Activated T-cell treated with anti-CD3 and anti-CD28 coated beads, Interleukin-2, amount 50 U/mL, for 4 hours (primary cell): ENCODE measurements around the gene WSCD2. TPM values are rescaled to one million over a fixed set of nuclear protein-coding genes. Genes with fewer than 3 reads are reported as not detected.

Experiments
- ATAC-seq, 2 donors: fragments of 200-7000 bp; cut with Tn5 transposase; one replicate each; pipeline ENCODE4 v1.10.0; 2021
- DNase-seq: peaks from one replicate; pipeline ENCODE4 v3.0.0-alpha.2; 2020
- H3K27me3 Mint-ChIP-seq: one replicate; pipeline ENCODE4 v1.8.0; 2021; ENCODE audit warnings: low read depth, mixed read lengths
- H3K36me3 Mint-ChIP-seq: one replicate; pipeline ENCODE4 v1.8.0; 2022; ENCODE audit warnings: mixed read lengths; ENCODE audit not compliant: insufficient read depth
- H3K4me1 Mint-ChIP-seq: one replicate; pipeline ENCODE4 v1.8.0; 2021; ENCODE audit warnings: low read depth, mixed read lengths
- H3K4me3 Mint-ChIP-seq: one replicate; pipeline ENCODE4 v1.8.0; 2021; ENCODE audit warnings: mild to moderate bottlenecking, moderate library complexity, mixed read lengths
- H3K9me3 Mint-ChIP-seq: one replicate; pipeline ENCODE4 v1.8.0; 2021; ENCODE audit warnings: mixed read lengths
- total RNA-seq, 3 donors: library from RNA; stranded (reverse); gene quantifications; one replicate each; pipeline ENCODE4 v1.2.1, GENCODE V29; 2021

The WSCD2 gene
- total RNA-seq, 3 donors from 2014 or later = not detected

DNA sequence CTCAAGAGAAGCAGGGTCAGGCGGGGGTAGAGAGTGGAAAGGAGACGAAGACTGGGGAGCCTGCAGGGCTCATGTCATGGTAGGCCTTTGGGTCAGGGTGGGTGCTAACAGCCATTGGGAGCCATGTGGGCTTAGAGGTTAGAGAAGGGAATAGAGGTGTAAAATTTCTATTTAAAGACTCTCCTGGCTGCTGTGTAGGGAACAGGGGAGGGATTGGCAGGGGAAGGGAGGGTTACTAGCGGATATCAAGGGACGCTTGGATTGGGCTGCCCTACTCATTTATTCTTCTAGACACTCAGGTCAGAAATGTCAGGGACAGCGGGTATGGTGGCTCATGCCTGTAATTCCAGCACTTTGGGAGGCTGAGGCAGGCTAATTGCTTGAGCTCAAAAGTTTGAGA is 18.2 kb downstream of the WSCD2 start:
- Mint-ChIP-seq H3K36me3 (no peaks in the 10 kb centered on the region), H3K27me3 (peaks cover 13% of the 10 kb centered on the region), H3K4me3 (no peak overlapping the region), H3K9me3 (no peaks in the 10 kb centered on the region), H3K4me1 (no peaks in the 10 kb centered on the region)
- DNase-seq (no peak), ATAC-seq (no peak)

DNA sequence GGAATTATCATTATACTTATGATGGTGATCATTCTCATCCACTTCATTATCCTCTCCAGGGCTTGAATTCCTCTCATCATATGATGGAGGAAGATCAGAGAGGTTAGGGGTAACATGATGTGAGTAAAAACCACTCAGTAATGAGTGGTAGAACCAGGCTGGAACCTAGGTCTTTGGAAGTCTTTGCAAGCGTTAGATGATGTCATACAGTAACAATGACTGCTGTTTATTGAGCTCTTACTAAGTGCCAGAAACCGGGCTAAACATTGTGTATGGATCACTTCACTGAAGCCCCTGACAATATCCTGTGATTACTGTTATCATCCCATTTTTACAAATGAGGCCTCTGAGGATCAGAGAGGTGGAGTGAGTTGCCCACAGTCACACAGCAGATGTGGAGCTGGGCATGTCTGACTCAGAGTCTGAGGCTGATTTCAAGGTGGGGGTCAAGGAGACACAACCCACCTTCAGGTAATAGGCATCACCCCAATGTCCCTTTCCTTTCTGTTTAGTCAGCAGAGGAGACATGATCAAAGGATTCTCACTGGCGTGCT is 19.5 kb downstream of the WSCD2 start:
- ATAC-seq = no peak
- no peaks in the 10 kb centered on the region for H3K4me1 Mint-ChIP-seq
- no peak for DNase-seq
- H3K4me3 Mint-ChIP-seq = no peak overlapping the region
- peaks cover 13% of the 10 kb centered on the region for H3K27me3 Mint-ChIP-seq
- H3K36me3 Mint-ChIP-seq = no peaks in the 10 kb centered on the region
- H3K9me3 Mint-ChIP-seq = no peaks in the 10 kb centered on the region

DNA sequence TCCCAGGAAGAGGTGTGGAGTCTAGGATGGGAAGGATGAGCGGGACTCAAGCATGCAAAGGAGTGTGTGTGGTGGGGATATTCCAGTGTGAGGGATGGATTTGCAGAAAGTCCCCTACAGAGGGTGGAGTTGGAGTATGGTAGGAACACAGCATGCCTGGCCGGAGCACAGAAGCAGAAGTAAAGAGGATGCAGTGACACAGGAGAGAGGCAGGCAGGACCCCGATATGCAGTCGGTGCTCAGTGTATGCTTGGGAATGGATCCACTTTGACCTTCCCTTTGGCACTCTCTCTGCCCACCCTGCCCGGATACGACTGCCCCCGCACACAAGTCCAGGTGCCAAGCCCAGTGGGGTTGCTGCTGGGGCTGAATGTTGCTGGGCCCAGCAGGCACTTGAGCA is 21.3 kb downstream of the WSCD2 start:
- Mint-ChIP-seq H3K4me1 (no peaks in the 10 kb centered on the region), H3K36me3 (no peaks in the 10 kb centered on the region), H3K4me3 (no peak overlapping the region), H3K9me3 (no peaks in the 10 kb centered on the region), H3K27me3 (peaks cover 13% of the 10 kb centered on the region)
- ATAC-seq (no peak), DNase-seq (no peak)

DNA sequence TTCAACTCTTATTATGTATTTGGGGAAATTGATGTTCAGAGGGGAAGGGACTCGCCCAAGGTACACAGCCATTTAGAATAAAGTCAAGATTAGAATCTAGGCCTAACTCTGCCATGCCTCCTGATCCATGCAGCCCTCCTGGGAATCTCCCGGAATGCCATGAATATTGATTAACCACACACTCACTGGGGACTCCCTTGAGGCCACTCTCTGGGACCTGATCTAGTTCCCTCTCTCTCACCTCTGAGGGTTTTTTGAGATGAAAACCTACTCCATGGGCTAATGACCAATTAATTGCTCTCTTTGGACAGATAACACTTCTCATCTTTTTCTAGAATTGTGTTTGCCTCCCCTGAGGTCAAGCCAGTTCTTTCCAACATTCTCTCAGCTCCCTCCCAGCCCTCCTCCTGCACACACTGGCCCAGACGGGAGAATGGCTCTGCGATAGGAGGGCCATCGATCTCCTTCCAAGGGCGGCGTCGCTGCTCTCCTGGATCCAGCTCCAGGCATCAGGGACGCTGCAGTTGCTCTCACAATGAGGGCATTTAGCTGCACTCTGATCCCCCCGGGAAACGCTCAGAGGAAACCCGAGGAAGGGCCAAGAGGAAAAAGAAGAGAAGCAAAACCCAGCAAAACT is 22.6 kb downstream of the WSCD2 start:
- no peak for ATAC-seq
- H3K4me1 Mint-ChIP-seq = no peaks in the 10 kb centered on the region
- H3K9me3 Mint-ChIP-seq = no peaks in the 10 kb centered on the region
- H3K27me3 Mint-ChIP-seq = peaks cover 13% of the 10 kb centered on the region
- no peak for DNase-seq
- H3K4me3 Mint-ChIP-seq = no peak overlapping the region
- no peaks in the 10 kb centered on the region for H3K36me3 Mint-ChIP-seq

DNA sequence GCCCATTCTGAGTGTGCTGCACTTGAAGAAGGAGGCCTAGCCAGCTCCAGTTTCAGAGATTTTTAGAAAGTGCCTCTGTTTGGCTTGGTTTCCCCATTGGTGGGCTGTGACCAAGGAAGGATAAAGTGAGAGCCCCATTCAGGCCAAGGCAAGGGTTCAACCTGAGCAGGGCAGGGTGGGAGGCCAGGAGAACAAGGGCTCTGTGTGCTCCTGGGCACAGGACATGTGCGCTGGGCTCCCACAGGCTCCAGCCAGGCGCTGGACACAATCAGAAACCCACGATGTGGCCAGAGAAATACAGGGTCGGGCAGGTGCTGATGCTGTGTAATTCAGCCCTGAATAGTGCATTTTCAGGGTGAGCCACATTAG is 23.1 kb downstream of the WSCD2 start:
- Mint-ChIP-seq H3K36me3 (no peaks in the 10 kb centered on the region), H3K4me3 (no peak overlapping the region), H3K9me3 (no peaks in the 10 kb centered on the region), H3K27me3 (peaks cover 18% of the 10 kb centered on the region), H3K4me1 (no peaks in the 10 kb centered on the region)
- DNase-seq (no peak), ATAC-seq (no peak)

DNA sequence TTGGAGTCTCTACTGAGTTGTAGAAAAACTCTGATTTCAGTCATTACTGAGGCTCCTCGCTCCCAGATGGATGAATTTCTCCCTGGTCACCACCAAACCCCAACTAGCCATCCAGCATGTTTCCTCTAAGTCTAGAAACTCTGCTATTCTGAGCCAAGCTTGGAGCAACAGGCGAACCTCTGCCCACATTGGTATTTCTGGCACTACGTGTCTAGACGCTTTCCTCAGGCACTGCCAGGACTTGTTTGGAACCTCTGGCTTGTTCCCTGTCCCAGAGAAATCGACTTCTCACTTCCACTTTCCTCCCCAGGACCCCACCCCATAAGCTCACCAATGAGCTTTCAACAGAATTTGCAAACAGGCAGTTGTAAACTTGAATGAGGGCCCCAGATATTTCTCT is 27.6 kb downstream of the WSCD2 start:
- no peak overlapping the region for H3K4me3 Mint-ChIP-seq
- ATAC-seq (no peak), DNase-seq (no peak)
- no peaks in the 10 kb centered on the region for H3K4me1 Mint-ChIP-seq
- H3K9me3 Mint-ChIP-seq = no peaks in the 10 kb centered on the region
- peaks cover 13% of the 10 kb centered on the region for H3K27me3 Mint-ChIP-seq
- no peaks in the 10 kb centered on the region for H3K36me3 Mint-ChIP-seq

DNA sequence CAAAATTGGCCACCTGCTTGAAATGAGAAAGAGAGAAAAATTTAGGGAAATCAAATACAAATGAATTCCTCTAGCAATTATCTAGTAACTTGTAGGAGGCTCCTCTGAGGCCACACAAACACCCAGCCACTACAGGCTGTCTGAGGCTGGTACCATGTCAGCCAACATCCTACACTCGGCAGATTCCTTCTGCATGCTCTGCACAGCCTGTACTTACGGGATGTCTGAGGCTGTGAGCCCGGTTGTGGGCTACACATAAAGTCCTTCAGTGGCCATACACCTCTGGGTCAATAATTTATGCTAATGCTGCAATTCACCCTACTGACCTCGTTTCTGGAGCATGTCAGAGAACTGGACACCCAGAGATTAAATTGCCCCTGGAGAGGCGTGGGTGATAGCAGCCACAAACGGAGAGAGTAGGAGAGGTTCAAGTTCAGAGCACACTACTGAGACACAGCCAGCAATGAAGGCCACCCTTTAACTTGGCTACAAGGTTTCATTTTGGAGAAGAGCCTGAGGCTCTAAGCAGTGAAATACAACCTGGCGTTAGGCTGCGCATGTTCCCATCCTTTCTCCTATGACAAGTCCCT is 28.9 kb downstream of the WSCD2 start:
- no peaks in the 10 kb centered on the region for H3K9me3 Mint-ChIP-seq
- no peaks in the 10 kb centered on the region for H3K36me3 Mint-ChIP-seq

DNA sequence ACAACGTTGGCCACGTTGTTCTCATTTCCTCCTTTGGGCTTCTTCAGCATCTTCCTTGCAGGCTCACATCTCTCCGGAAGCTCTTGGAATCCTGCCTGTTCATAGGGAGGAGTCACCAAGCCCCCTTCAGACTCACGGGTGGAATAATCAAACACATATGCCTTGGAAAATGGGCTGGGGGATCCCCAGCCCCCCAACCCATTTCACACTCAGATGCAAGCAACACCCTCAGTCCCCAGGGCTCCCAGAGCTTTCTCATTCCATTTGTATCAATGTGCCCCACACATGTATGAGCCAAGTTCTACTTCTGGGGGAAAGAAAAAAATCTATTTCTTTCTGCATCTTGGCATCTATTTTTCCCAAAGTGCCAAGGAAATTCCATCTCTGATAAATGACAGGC is 33.1 kb downstream of the WSCD2 start:
- peaks cover 5% of the 10 kb centered on the region for H3K27me3 Mint-ChIP-seq
- H3K9me3 Mint-ChIP-seq = no peaks in the 10 kb centered on the region
- no peaks in the 10 kb centered on the region for H3K36me3 Mint-ChIP-seq
- H3K4me3 Mint-ChIP-seq = no peak overlapping the region
- H3K4me1 Mint-ChIP-seq = no peaks in the 10 kb centered on the region
- DNase-seq (no peak), ATAC-seq (no peak)

More for the DNA sequence above, 28.9 kb downstream of the WSCD2 start:
- ATAC-seq (no peak), DNase-seq (no peak)
- no peak overlapping the region for H3K4me3 Mint-ChIP-seq
- peaks cover 10% of the 10 kb centered on the region for H3K27me3 Mint-ChIP-seq
- no peaks in the 10 kb centered on the region for H3K4me1 Mint-ChIP-seq

DNA sequence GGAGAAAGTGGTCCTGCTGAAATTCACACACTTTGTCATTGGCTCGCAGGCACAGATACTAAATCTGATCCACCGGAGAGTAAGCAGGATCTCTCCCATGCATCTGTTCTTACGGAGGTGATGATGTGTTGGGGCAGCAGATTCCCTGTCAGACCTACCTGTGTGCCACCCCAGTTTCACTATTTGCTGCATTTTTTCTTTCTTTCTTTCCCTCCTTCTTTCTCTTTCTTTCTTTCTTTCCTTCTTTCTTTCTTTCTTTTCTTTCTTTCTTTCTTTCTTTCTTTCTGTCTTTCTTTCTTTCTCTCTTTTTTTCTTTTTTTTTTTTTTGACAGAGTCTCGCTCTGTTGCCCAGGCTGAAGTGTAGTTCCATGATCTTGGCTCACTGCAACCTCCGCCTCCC is 37.4 kb downstream of the WSCD2 start:
- ATAC-seq = no peak
- peaks cover 22% of the 10 kb centered on the region for H3K27me3 Mint-ChIP-seq
- no peaks in the 10 kb centered on the region for H3K4me1 Mint-ChIP-seq
- no peak for DNase-seq
- H3K36me3 Mint-ChIP-seq = no peaks in the 10 kb centered on the region
- H3K9me3 Mint-ChIP-seq = no peaks in the 10 kb centered on the region
- no peak overlapping the region for H3K4me3 Mint-ChIP-seq

DNA sequence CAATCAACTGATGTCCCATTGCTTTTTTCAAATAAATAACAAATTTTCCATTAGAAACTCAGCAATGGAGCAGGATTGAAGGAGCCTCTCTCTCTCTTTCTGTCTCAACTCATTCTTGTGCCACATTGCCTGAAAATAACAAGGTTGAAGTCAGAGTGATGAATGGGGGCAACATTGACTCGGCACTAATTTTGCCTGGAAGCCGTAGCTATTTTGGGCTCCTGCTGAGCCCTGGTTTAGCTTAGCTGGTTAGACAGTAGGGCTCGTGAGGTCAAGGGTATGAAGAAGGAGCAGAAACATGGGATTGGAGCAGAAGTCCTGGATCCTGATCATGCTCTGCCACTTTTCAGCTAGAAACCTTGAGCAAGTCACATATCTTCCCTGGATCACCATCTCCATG is 38.9 kb downstream of the WSCD2 start:
- DNase-seq = no peak
- no peak for ATAC-seq
- no peaks in the 10 kb centered on the region for H3K36me3 Mint-ChIP-seq
- no peaks in the 10 kb centered on the region for H3K9me3 Mint-ChIP-seq
- H3K4me3 Mint-ChIP-seq = no peak overlapping the region
- H3K4me1 Mint-ChIP-seq = no peaks in the 10 kb centered on the region
- peaks cover 22% of the 10 kb centered on the region for H3K27me3 Mint-ChIP-seq

DNA sequence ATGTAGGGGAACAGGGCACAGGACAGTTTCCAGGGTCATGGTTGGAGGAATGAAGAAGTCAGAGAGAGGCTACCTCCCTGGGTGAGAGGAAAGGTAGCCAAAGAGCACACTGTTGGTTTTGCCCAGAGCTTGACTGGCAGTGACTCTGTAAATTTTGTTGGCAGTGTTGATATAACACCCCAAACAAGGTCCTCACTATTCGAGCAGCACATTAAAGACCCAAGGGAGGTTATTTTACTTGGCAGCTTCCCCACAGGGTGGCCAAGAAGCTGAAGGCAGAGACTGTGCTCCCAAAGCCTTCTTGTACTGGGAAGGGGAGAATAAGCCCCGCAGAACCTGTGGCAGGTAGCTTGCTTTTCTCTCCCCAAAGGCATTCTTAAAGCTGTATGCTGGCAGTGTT is 40.6 kb downstream of the WSCD2 start:
- ATAC-seq (no peak), DNase-seq (no peak)
- H3K4me3 Mint-ChIP-seq = no peak overlapping the region
- H3K36me3 Mint-ChIP-seq = no peaks in the 10 kb centered on the region
- no peaks in the 10 kb centered on the region for H3K9me3 Mint-ChIP-seq
- H3K27me3 Mint-ChIP-seq = peaks cover 22% of the 10 kb centered on the region
- no peaks in the 10 kb centered on the region for H3K4me1 Mint-ChIP-seq

DNA sequence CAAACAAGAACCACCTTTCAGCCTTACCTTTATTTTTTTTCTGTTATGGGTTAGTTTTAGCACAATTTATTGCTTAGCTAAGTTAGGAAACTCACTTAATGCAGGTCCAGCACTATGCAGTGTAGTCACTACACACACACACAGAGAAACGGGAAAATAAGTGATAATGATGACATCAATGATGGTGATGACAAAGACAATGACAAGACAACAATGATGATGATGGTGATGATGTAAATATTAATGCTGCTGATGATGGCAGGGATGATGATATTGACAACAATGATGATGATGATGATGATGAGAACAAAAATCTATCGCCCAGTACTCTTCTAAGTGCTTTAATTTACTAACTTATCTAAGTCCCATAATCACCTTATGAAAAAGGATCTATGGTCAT is 41.1 kb downstream of the WSCD2 start:
- Mint-ChIP-seq H3K27me3 (peaks cover 22% of the 10 kb centered on the region), H3K4me1 (no peaks in the 10 kb centered on the region), H3K9me3 (no peaks in the 10 kb centered on the region), H3K36me3 (no peaks in the 10 kb centered on the region), H3K4me3 (no peak overlapping the region)
- no peak for ATAC-seq
- DNase-seq = no peak

DNA sequence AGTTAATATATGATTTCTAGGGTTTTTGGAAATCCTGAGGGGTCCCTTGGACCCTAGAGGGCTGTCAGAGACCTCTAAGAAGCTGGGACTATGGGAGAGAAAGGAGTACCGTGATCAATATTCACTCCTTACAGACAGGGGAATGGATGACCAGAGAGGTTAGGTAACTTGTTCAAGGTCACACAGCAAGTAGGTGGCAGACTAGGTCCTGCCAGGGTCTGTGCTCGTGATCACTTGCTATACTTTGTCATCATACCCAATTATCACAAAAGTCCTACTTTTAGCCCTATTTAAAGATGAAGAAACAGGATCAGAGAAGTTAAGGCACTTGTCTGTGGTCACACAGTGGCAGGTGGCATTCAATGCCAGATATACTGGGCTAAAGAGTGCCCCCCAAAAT is 42.9 kb downstream of the WSCD2 start:
- ATAC-seq (no peak), DNase-seq (no peak)
- no peaks in the 10 kb centered on the region for H3K9me3 Mint-ChIP-seq
- H3K4me3 Mint-ChIP-seq = no peak overlapping the region
- H3K4me1 Mint-ChIP-seq = no peaks in the 10 kb centered on the region
- peaks cover 22% of the 10 kb centered on the region for H3K27me3 Mint-ChIP-seq
- H3K36me3 Mint-ChIP-seq = no peaks in the 10 kb centered on the region

DNA sequence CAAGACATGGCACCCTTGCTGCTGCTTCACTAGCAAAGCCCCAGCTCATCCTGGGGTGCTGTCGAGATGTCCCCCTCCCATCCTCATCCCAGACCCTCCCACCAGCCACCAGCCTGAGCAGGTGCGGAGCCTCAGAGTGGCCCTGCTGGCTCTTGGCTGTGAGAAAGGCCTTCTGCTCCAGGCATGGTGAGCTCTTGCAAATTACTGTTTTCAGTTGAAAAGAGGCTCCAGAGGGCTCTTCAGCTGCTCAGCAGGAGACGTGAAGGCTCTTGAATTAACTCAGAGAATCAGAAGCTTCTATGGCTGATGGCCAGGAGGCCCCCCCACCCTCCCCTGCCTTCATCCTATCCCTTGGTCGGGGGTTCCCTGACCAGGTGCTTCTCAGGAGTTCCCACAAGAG is 44.1 kb downstream of the WSCD2 start:
- no peak for DNase-seq
- no peaks in the 10 kb centered on the region for H3K36me3 Mint-ChIP-seq
- no peak overlapping the region for H3K4me3 Mint-ChIP-seq
- no peak for ATAC-seq
- H3K27me3 Mint-ChIP-seq = peaks cover 19% of the 10 kb centered on the region
- H3K4me1 Mint-ChIP-seq = no peaks in the 10 kb centered on the region
- no peaks in the 10 kb centered on the region for H3K9me3 Mint-ChIP-seq

DNA sequence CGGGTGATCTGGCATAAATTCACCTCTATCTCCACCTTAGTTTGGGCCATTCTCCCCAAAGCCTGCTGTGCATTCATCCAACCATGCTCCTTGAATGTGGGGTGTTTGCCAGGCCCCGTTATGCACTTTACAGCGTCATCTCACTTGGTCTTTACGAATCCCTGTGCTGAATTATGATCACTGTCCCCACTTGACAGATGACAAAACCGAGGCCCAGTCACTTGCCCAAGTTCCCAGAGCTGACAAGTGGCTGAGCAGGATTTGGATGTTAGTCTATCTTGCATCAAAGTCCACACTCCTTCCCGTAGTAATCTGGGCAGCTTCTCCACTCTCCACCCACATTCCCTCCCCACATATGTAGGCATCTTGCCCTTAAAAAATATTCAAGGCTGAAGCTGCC is 44.8 kb downstream of the WSCD2 start:
- Mint-ChIP-seq H3K4me1 (no peaks in the 10 kb centered on the region), H3K27me3 (peaks cover 14% of the 10 kb centered on the region), H3K36me3 (no peaks in the 10 kb centered on the region), H3K4me3 (no peak overlapping the region), H3K9me3 (no peaks in the 10 kb centered on the region)
- DNase-seq = no peak
- ATAC-seq = no peak
